Measurements from ENCODE around the gene IFNL2.

Gene IFNL2

DNA sequence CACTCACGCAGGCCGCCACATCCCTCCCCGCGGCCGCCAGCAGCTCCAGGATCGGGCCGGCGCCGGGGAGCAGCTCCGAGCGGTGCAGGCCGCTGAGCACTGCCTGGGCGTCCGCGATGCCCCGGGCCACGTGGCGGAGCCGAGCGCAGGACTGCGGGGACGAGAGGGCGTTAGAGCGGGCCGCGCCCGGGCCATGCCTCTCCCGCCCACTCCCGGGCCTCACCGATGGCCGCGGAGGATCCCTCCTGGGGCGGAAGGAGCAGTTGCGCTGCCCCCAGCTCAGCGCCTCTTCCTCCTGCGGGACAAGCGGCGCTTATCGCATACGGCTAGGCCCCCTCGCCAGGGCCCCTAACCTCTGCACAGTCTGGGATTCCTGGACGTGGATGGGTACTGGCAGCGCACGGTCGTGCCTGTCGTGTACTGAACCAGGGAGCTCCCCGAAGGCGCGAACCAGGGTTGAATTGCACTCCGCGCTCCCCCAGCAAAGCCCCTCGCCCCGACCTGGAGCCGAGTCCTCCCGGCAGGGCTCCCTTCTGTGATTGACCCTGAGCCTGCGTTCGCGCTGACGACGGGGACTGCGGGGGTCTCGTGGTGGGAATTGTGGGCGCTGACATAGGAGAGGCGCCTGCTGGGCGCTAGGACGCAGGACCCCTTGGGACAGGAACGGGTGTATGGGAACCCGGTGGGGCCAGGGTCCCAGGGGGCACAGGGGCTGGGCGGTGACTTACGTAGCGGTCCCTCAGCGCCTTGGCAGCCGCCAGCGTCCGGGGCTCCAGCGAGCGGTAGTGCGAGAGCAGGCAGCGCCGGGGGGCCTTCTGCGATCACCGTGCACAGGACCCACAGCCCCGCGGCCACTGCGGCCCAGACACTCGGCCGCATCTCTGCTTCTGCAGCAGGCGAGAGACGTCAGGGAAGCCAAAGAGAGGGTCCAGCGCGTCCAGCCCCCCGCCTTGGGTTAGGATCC is 20.2 kb upstream of the IFNL2 start:
- DNase-seq (ENCODE audit: low read depth): no peak
- no peak for TF ChIP-seq CTCF (IDR thresholded peaks at IDR 0.05; ENCODE audit: low read depth, low read length, missing control alignments)
- H3K4me3 ChIP-seq (ENCODE audit: low read depth, low read length): no peak overlapping the region

DNA sequence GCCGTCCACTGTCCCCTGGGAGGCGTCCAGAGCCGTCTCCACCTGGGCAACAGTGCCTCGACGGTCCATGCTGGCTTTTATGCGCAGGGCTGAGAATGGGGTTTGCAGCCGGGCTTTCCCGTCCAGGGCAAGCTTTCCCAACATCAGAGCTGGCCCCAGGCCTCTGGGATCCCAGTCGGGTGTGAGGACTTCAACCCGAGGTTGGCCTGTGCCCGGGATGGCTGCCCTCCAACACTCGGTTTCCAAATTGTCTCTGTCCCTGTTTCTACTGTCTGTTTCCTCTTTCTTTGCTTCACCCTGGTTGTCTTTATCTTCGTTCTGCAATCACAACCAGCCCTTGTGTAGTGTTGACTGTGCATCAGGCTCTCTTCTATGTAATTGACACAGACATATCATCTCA is 19.4 kb upstream of the IFNL2 start, which contains the start of gene IFNL4:
Gene IFNL4 (minus strand): TSS at position 51 of the 400 bp plus-strand sequence.
- DNase-seq (ENCODE audit: low read depth): no peak
- no peak within 1 kb of the TSS for H3K4me3 ChIP-seq (ENCODE audit: low read depth, low read length)
- TF ChIP-seq CTCF (IDR thresholded peaks at IDR 0.05; ENCODE audit: low read depth, low read length, missing control alignments): no peak

GRCh38 chr19:39251081-39251480 is 17.1 kb upstream of the IFNL2 start:
- no peak for DNase-seq (ENCODE audit: low read depth)
- no peak for TF ChIP-seq CTCF (IDR thresholded peaks at IDR 0.05; ENCODE audit: low read depth, low read length, missing control alignments)
- H3K4me3 ChIP-seq (ENCODE audit: low read depth, low read length): no peak overlapping the region

- DNase-seq (ENCODE audit: low read depth): no peak
- H3K4me3 ChIP-seq (ENCODE audit: low read depth, low read length): no peak overlapping the region
- TF ChIP-seq CTCF (IDR thresholded peaks at IDR 0.05; ENCODE audit: low read depth, low read length, missing control alignments): no peak
Measured at GRCh38 chr19:39251846-39252245, 16.4 kb upstream of the IFNL2 start.

DNA sequence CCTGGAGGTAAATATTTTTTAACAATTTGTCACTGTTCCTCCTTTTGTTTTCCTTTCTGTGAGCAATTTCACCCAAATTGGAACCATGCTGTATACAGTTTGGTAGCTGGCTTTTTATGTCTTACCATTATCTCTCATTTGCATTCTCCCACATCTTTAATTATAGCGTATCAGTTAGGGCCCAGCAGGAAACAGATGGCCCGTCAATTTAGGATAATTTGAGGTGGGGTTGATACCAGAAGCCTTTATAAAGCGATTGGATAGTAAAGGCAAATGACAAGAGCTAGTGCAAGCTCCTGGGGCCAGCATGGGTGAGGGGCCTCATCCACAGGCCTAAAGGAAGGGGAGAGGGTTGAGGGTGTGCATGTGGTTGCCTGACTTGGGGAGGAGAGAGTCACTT is 15.7 kb upstream of the IFNL2 start:
- DNase-seq (ENCODE audit: low read depth): no peak
- no peak for TF ChIP-seq CTCF (IDR thresholded peaks at IDR 0.05; ENCODE audit: low read depth, low read length, missing control alignments)
- H3K4me3 ChIP-seq (ENCODE audit: low read depth, low read length): no peak overlapping the region

GRCh38 chr19:39253374-39254149 is 14.6 kb upstream of the IFNL2 start:
- TF ChIP-seq CTCF (IDR thresholded peaks at IDR 0.05; ENCODE audit: low read depth, low read length, missing control alignments): no peak
- no peak overlapping the region for H3K4me3 ChIP-seq (ENCODE audit: low read depth, low read length)
- no peak for DNase-seq (ENCODE audit: low read depth)
